Measurements from ENCODE around the gene PSMB4.
"Not testable (repeated sequence)": the region's sequence is repeated elsewhere in the genome, so short reads cannot be mapped to it uniquely, and the experiment has no call there.

PSMB4 gene

GRCh38 chr1:151384584-151384983 lies 14.8 kb upstream of the PSMB4 start:
- TF ChIP-seq PPARA (CRISPR knock-in tag; IDR thresholded peaks at IDR 0.05; ENCODE audit: borderline replicate concordance) (no peak), ESRRG (CRISPR knock-in tag; IDR thresholded peaks at IDR 0.05) (no peak)
- ATAC-seq, result no peak; the same call in 2 of the 3 replicates

- TF ChIP-seq ESRRG (CRISPR knock-in tag; IDR thresholded peaks at IDR 0.05) (no peak), ZC3H10 (CRISPR knock-in tag; IDR thresholded peaks at IDR 0.05) (no peak), ZFP30 (CRISPR knock-in tag; IDR thresholded peaks at IDR 0.05) (no peak), PPARA (CRISPR knock-in tag; IDR thresholded peaks at IDR 0.05; ENCODE audit: borderline replicate concordance) (no peak), TCF4 (CRISPR knock-in tag; IDR thresholded peaks at IDR 0.05; ENCODE audit: borderline replicate concordance) (no peak), PATZ1 (CRISPR knock-in tag; IDR thresholded peaks at IDR 0.05; ENCODE audit: borderline replicate concordance) (no peak), ZFP3 (CRISPR knock-in tag; IDR thresholded peaks at IDR 0.05) (no peak), OSR1 (CRISPR knock-in tag; IDR thresholded peaks at IDR 0.05) (no peak), RARB (CRISPR knock-in tag; IDR thresholded peaks at IDR 0.05) (no peak), ZNF70 (CRISPR knock-in tag; IDR thresholded peaks at IDR 0.05) (no peak), ZNF565 (CRISPR knock-in tag; conservative IDR thresholded peaks at IDR 0.05; ENCODE audit: low read depth) (no peak), BACH2 (CRISPR knock-in tag; IDR thresholded peaks at IDR 0.05; ENCODE audit: borderline replicate concordance) (no peak), SNAI2 (CRISPR knock-in tag; IDR thresholded peaks at IDR 0.05) (no peak), ISL1 (CRISPR knock-in tag; IDR thresholded peaks at IDR 0.05) (no peak), GLIS3 (CRISPR knock-in tag; IDR thresholded peaks at IDR 0.05) (no peak)
- TF ChIP-seq, protein P1, sequence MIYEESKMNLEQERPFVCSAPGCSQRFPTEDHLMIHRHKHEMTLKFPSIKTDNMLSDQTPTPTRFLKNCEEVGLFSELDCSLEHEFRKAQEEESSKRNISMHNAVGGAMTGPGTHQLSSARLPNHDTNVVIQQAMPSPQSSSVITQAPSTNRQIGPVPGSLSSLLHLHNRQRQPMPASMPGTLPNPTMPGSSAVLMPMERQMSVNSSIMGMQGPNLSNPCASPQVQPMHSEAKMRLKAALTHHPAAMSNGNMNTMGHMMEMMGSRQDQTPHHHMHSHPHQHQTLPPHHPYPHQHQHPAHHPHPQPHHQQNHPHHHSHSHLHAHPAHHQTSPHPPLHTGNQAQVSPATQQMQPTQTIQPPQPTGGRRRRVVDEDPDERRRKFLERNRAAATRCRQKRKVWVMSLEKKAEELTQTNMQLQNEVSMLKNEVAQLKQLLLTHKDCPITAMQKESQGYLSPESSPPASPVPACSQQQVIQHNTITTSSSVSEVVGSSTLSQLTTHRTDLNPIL (CRISPR knock-in tag; IDR thresholded peaks at IDR 0.05; ENCODE audit: low read depth), result no peak
- TF ChIP-seq, protein P2, sequence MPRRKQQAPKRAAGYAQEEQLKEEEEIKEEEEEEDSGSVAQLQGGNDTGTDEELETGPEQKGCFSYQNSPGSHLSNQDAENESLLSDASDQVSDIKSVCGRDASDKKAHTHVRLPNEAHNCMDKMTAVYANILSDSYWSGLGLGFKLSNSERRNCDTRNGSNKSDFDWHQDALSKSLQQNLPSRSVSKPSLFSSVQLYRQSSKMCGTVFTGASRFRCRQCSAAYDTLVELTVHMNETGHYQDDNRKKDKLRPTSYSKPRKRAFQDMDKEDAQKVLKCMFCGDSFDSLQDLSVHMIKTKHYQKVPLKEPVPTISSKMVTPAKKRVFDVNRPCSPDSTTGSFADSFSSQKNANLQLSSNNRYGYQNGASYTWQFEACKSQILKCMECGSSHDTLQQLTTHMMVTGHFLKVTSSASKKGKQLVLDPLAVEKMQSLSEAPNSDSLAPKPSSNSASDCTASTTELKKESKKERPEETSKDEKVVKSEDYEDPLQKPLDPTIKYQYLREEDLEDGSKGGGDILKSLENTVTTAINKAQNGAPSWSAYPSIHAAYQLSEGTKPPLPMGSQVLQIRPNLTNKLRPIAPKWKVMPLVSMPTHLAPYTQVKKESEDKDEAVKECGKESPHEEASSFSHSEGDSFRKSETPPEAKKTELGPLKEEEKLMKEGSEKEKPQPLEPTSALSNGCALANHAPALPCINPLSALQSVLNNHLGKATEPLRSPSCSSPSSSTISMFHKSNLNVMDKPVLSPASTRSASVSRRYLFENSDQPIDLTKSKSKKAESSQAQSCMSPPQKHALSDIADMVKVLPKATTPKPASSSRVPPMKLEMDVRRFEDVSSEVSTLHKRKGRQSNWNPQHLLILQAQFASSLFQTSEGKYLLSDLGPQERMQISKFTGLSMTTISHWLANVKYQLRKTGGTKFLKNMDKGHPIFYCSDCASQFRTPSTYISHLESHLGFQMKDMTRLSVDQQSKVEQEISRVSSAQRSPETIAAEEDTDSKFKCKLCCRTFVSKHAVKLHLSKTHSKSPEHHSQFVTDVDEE (CRISPR knock-in tag; IDR thresholded peaks at IDR 0.05), result no peak
- TF ChIP-seq, protein P3, sequence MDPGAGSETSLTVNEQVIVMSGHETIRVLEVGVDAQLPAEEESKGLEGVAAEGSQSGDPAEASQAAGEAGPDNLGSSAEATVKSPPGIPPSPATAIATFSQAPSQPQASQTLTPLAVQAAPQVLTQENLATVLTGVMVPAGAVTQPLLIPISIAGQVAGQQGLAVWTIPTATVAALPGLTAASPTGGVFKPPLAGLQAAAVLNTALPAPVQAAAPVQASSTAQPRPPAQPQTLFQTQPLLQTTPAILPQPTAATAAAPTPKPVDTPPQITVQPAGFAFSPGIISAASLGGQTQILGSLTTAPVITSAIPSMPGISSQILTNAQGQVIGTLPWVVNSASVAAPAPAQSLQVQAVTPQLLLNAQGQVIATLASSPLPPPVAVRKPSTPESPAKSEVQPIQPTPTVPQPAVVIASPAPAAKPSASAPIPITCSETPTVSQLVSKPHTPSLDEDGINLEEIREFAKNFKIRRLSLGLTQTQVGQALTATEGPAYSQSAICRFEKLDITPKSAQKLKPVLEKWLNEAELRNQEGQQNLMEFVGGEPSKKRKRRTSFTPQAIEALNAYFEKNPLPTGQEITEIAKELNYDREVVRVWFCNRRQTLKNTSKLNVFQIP (CRISPR knock-in tag; IDR thresholded peaks at IDR 0.05; ENCODE audit: borderline replicate concordance, low read depth), result no peak
- no peak for ATAC-seq
These were observed 13.4 kb upstream of the PSMB4 start for GRCh38 chr1:151386002-151386401.

- not testable (repeated sequence) for ATAC-seq
These were observed 8.9 kb upstream of the PSMB4 start for GRCh38 chr1:151390221-151391078.

DNA sequence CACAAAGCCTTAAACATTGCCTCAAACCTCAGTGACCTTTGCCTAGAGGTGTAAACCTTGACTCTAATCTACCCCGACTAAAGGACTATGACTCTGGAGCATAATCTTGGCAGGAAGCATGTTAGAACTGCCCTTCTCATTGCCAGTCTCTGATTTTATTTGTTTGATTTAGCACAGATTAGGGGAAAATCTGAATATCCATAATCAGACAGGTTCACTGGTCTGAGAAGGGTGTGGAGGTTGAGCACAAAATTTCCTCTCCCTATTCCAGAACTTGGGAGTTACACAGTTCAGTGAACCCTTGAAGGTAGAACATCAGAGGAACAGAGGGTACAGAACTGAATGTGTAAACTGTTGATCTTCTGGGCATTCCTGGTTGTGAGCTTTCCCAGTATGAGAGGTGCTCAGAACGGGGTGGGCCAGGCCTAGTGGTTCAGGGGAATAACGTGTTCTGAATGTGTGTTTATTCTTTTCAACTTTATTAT lies 8.3 kb upstream of the PSMB4 start:
- no peak for TF ChIP-seq ZNF8 (CRISPR knock-in tag; IDR thresholded peaks at IDR 0.05)
- no peak for TF ChIP-seq ZFP3 (CRISPR knock-in tag; IDR thresholded peaks at IDR 0.05)
- TF ChIP-seq PPARA (CRISPR knock-in tag; IDR thresholded peaks at IDR 0.05; ENCODE audit: borderline replicate concordance), result no peak
- no peak for TF ChIP-seq OSR1 (CRISPR knock-in tag; IDR thresholded peaks at IDR 0.05)
- no peak for TF ChIP-seq RARB (CRISPR knock-in tag; IDR thresholded peaks at IDR 0.05)
- ATAC-seq, result no peak
